ENCODE results near the gene POLE4.

POLE4 gene

GRCh38 chr2:75010571-75010970, 52.1 kb downstream of the POLE4 start:
- H4K20me1 ChIP-seq = no peaks in the 10 kb centered on the region
- H3K27ac ChIP-seq = no peak overlapping the region
- H3K9me3 ChIP-seq = no peaks in the 10 kb centered on the region; the same call in 1 of the 2 replicates
- TF ChIP-seq Cebpa-rat (IDR thresholded peaks at IDR 0.05) = no peak
- no peak overlapping the region for H3K4me2 ChIP-seq
- no peak overlapping the region for H3K9ac ChIP-seq
- H3K4me3 ChIP-seq = no peak overlapping the region
- no peaks in the 10 kb centered on the region for H3K4me1 ChIP-seq
- no peaks in the 10 kb centered on the region for H3K36me3 ChIP-seq
- no peaks in the 10 kb centered on the region for H3K27me3 ChIP-seq

- Histone ChIP-seq H4K20me1 (no peaks in the 10 kb centered on the region), H3K4me1 (no peaks in the 10 kb centered on the region), H3K9me3 (no peaks in the 10 kb centered on the region; the same call in 1 of the 2 replicates), H3K27me3 (no peaks in the 10 kb centered on the region), H3K27ac (no peak overlapping the region), H3K9ac (no peak overlapping the region), H3K36me3 (no peaks in the 10 kb centered on the region), H3K4me3 (no peak overlapping the region), H3K4me2 (no peak overlapping the region)
- no peak for TF ChIP-seq Cebpa-rat (IDR thresholded peaks at IDR 0.05)
These were observed 53.6 kb downstream of the POLE4 start for GRCh38 chr2:75012080-75012479.

GRCh38 chr2:75018162-75018561, 59.7 kb downstream of the POLE4 start:
- TF ChIP-seq Cebpa-rat (IDR thresholded peaks at IDR 0.05) = no peak

More at GRCh38 chr2:75018162-75018561, 59.7 kb downstream of the POLE4 start:
- Histone ChIP-seq H3K27me3 (no peaks in the 10 kb centered on the region), H3K4me2 (no peak overlapping the region), H3K4me3 (no peak overlapping the region), H3K9me3 (no peaks in the 10 kb centered on the region; the same call in 1 of the 2 replicates), H3K36me3 (no peaks in the 10 kb centered on the region), H4K20me1 (no peaks in the 10 kb centered on the region), H3K4me1 (no peaks in the 10 kb centered on the region), H3K9ac (no peak overlapping the region), H3K27ac (no peak overlapping the region)

Data from BLaER1 (cell line).